HG03378 (cell line): ENCODE data around the gene SLC39A13.

ENCODE experiments used
- ATAC-seq: cut with Tn5 transposase; IDR thresholded peaks from one replicate; pipeline ENCODE4 v1.9.1; 2021; ENCODE audit warnings: mild to moderate bottlenecking, moderate library complexity; ENCODE audit not compliant: unreplicated experiment

SLC39A13 gene

GRCh38 chr11:47383071-47383470 is 25.3 kb upstream of the SLC39A13 start:
- no peak for ATAC-seq

- ATAC-seq = no peak
Observed at GRCh38 chr11:47384498-47384897, 23.9 kb upstream of the SLC39A13 start.

GRCh38 chr11:47387944-47388696 is 20.3 kb upstream of the SLC39A13 start:
- no peak for ATAC-seq

- ATAC-seq = no peak
Observed at GRCh38 chr11:47388697-47389576, 19.5 kb upstream of the SLC39A13 start.

GRCh38 chr11:47389577-47390421 is 18.6 kb upstream of the SLC39A13 start:
- ATAC-seq = no peak

- ATAC-seq = no peak
Observed at GRCh38 chr11:47390422-47390760, 18.0 kb upstream of the SLC39A13 start.

- no peak for ATAC-seq
Observed at GRCh38 chr11:47391077-47391583, 17.3 kb upstream of the SLC39A13 start.

- ATAC-seq = no peak
Observed at GRCh38 chr11:47391711-47392432, 16.5 kb upstream of the SLC39A13 start.

- no peak for ATAC-seq
Observed at GRCh38 chr11:47392546-47393162, 15.7 kb upstream of the SLC39A13 start.

GRCh38 chr11:47393163-47394049 is 15.0 kb upstream of the SLC39A13 start:
- no peak for ATAC-seq

GRCh38 chr11:47394050-47394321 is 14.4 kb upstream of the SLC39A13 start:
- no peak for ATAC-seq

- ATAC-seq = no peak
Observed at GRCh38 chr11:47394322-47395222, 13.8 kb upstream of the SLC39A13 start.

GRCh38 chr11:47395223-47396048 is 13.0 kb upstream of the SLC39A13 start:
- no peak for ATAC-seq

GRCh38 chr11:47396049-47396320 is 12.4 kb upstream of the SLC39A13 start:
- no peak for ATAC-seq

- no peak for ATAC-seq
Observed at GRCh38 chr11:47398011-47398410, 10.4 kb upstream of the SLC39A13 start.

- no peak for ATAC-seq
Observed at GRCh38 chr11:47398551-47398950, 9.8 kb upstream of the SLC39A13 start.
